ENCODE measurements around the gene GLE1. TPM values are rescaled to one million over a fixed set of nuclear protein-coding genes. Genes with fewer than 3 reads are reported as not detected.

The GLE1 gene
- total and polyA plus RNA-seq, 2 donors (not counting 1 experiment from before 2014, with no cell fraction given), result 11.8 to 30.3 TPM

DNA sequence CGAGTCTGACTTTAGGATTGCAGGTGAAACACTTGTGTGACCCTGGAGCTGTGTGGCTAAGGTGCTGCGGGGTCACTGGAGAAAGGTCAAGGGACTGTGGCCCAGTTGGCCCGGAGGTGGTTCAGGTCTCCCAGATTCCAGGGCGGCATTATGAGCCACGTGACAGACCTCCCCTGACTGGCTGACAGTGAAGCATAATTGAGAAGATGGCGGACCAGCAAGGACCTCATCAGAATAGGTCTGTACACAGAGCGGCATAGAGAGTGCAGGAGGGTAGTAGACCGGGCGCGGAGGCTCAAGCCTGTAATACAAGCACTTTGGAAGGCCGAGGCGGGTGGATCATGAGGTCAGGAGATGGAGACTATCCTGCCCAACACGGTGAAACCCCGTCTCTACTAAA is 49.5 kb upstream of the GLE1 start:
- H3K4me2 ChIP-seq (replicated peaks; ENCODE audit: low read depth, low read length, poor library complexity, severe bottlenecking), result no peak overlapping the region

More for the DNA sequence above, 49.5 kb upstream of the GLE1 start:
- 95% methylated on average over 9 of the region's 14 CpGs for WGBS (ENCODE audit: insufficient coverage)
- Mint-ChIP-seq H3K4me1 (peaks cover 18% of the 10 kb centered on the region), H3K4me3 (peak overlapping the region; percentile 74), H3K27me3 (no peaks in the 10 kb centered on the region), H3K9me3 (ENCODE audit: insufficient read depth) (no peaks in the 10 kb centered on the region), H3K27ac (peak overlapping the region; percentile 35)
- H2AFZ ChIP-seq (ENCODE audit: insufficient read depth, low read depth, low read length, poor library complexity, severe bottlenecking), result no peak overlapping the region
- peaks cover 0 to 7% of the 10 kb centered on the region in 2 experiments for H3K36me3 ChIP-seq (replicated peaks in 1 of 2; ENCODE audit: control extremely low read depth in 1 of 2, control insufficient read depth in 1 of 2, extremely low read depth in 1 of 2, insufficient read depth in 2 of 2, low read length in 1 of 2)
- peaks cover 8 to 13% of the 10 kb centered on the region in 2 donors for H3K4me1 ChIP-seq (ENCODE audit: control insufficient read depth in 2 of 2, insufficient read depth in 2 of 2, low read length in 2 of 2)
- ChIA-PET POLR2A (interaction anchor here (1.6 kb wide), 1 partner anchor 34 kb away, joined by 5 read pairs; the partner anchor contains the start of gene CERCAM), CTCF (interaction anchor here (0.6 to 1.7 kb wide), 4 partner anchors 17 to 321 kb away, joined by 3 to 5 read pairs (median 4); partner anchors contain the start of gene CERCAM)
- no peak overlapping the region for H3K27ac ChIP-seq (ENCODE audit: low read length in 2 of 2)
- H3K4me3 ChIP-seq (ENCODE audit: control extremely low read depth in 1 of 5, extremely low read depth in 1 of 5, insufficient read depth in 1 of 5, low read depth in 2 of 5, low read length in 4 of 5), result no peak overlapping the region
- peaks cover 30% of the 10 kb centered on the region for H3K79me2 ChIP-seq (ENCODE audit: control insufficient read depth, insufficient read depth, low read length)
- peaks cover 22% of the 10 kb centered on the region for H4K20me1 ChIP-seq (ENCODE audit: control insufficient read depth, insufficient read depth, low read length, poor library complexity, severe bottlenecking)
- H3K9ac ChIP-seq (ENCODE audit: low read length), result no peak overlapping the region
- ATAC-seq (ENCODE audit: low read depth) (no peak), DNase-seq (no peak)
- no peak for TF ChIP-seq EZH2 (IDR thresholded peaks at IDR 0.05; ENCODE audit: borderline replicate concordance, insufficient read depth, low read depth, low read length, poor library complexity, severe bottlenecking)
- TF ChIP-seq, protein P1, sequence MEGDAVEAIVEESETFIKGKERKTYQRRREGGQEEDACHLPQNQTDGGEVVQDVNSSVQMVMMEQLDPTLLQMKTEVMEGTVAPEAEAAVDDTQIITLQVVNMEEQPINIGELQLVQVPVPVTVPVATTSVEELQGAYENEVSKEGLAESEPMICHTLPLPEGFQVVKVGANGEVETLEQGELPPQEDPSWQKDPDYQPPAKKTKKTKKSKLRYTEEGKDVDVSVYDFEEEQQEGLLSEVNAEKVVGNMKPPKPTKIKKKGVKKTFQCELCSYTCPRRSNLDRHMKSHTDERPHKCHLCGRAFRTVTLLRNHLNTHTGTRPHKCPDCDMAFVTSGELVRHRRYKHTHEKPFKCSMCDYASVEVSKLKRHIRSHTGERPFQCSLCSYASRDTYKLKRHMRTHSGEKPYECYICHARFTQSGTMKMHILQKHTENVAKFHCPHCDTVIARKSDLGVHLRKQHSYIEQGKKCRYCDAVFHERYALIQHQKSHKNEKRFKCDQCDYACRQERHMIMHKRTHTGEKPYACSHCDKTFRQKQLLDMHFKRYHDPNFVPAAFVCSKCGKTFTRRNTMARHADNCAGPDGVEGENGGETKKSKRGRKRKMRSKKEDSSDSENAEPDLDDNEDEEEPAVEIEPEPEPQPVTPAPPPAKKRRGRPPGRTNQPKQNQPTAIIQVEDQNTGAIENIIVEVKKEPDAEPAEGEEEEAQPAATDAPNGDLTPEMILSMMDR (IDR thresholded peaks at IDR 0.05), result no peak
- H3K27me3 ChIP-seq (replicated peaks in 1 of 4; ENCODE audit: control extremely low read depth in 1 of 4, control insufficient read depth in 3 of 4, insufficient read depth in 4 of 4, low read length in 3 of 4), result no peaks in the 10 kb centered on the region
- no peaks in the 10 kb centered on the region for H3K9me3 ChIP-seq (ENCODE audit: control extremely low read depth in 1 of 3, control insufficient read depth in 2 of 3, insufficient read depth in 1 of 3, low read length in 2 of 3)
- intact Hi-C loops (cut with micrococcal nuclease), result loop anchor here (5.0 kb wide), 2 partner anchors 232 to 427 kb away; partner anchors contain the start of genes KYAT1, LRRC8A and SET

All from B cell (primary cell).